Left ventricle myocardium inferior (tissue), 1 donor: ENCODE measurements around the gene CD48. TPM values are rescaled to one million over a fixed set of nuclear protein-coding genes. Genes with fewer than 3 reads are reported as not detected.

Experiments used
- DNase-seq: peaks from one replicate; pipeline ENCODE4 v3.0.0-alpha.2; 2020
- H3K27ac ChIP-seq: fragments of 200-600 bp; replicated peaks from 2 replicates; pipeline ENCODE4 v1.8.0; 2021
- H3K27me3 ChIP-seq: fragments of 200-600 bp; 2 replicates; pipeline ENCODE4 v1.8.0; 2021; ENCODE audit warnings: low read depth
- H3K36me3 ChIP-seq: fragments of 200-600 bp; 2 replicates; pipeline ENCODE4 v1.8.0; 2021
- H3K4me1 ChIP-seq: fragments of 200-600 bp; 2 replicates; pipeline ENCODE4 v1.8.0; 2021
- H3K4me3 ChIP-seq: fragments of 200-600 bp; 2 replicates; pipeline ENCODE4 v1.8.0; 2021; ENCODE audit warnings: mild to moderate bottlenecking, moderate library complexity
- H3K9me3 ChIP-seq: fragments of 200-600 bp; replicated peaks from 2 replicates; pipeline ENCODE4 v1.8.0; 2021
- CTCF ChIP-seq: fragments of 200-600 bp; IDR thresholded peaks from 2 replicates; pipeline ENCODE4 v1.8.0; 2021; ENCODE audit warnings: antibody characterized with exemption, mild to moderate bottlenecking, borderline replicate concordance
- intact Hi-C: fragments of 100-400 bp; cut with micrococcal nuclease; formaldehyde crosslinking; loops from one replicate; pipeline ENCODE4 v1.11.0; 2022
- total RNA-seq: library from RNA; stranded (reverse); fragmentation: NEBNext Ultra II Directional; extraction: Animal tissue kit (Norgen Biotek cat#: 25700); gene quantifications from one replicate; pipeline ENCODE4 v1.2.1, GENCODE V29; 2021
- donor health status: DM: no; HTN: yes; CAD: no; lungs with severe emphysema.

The CD48 gene
- total RNA-seq, 1 donor from 2014 or later = 1.3 TPM

GRCh38 chr1:160671603-160672517 lies 39.8 kb downstream of the CD48 start:
- peaks cover 20% of the 10 kb centered on the region for H3K27me3 ChIP-seq
- H3K4me1 ChIP-seq = no peaks in the 10 kb centered on the region
- intact Hi-C loops = no loop called here
- DNase-seq = no peak
- H3K4me3 ChIP-seq = no peak overlapping the region
- H3K9me3 ChIP-seq = peaks cover 14% of the 10 kb centered on the region
- no peaks in the 10 kb centered on the region for H3K36me3 ChIP-seq
- TF ChIP-seq CTCF = no peak
- H3K27ac ChIP-seq = no peak overlapping the region

- Histone ChIP-seq H3K4me3 (no peak overlapping the region), H3K9me3 (peaks cover 14% of the 10 kb centered on the region), H3K4me1 (peaks cover 11% of the 10 kb centered on the region), H3K27me3 (peaks cover 20% of the 10 kb centered on the region), H3K27ac (no peak overlapping the region), H3K36me3 (no peaks in the 10 kb centered on the region)
- no peak for DNase-seq
- TF ChIP-seq CTCF = no peak
- intact Hi-C loops = no loop called here
These were observed 40.9 kb downstream of the CD48 start for GRCh38 chr1:160670701-160671100.

GRCh38 chr1:160669802-160670201 lies 41.8 kb downstream of the CD48 start:
- no peak for DNase-seq
- TF ChIP-seq CTCF = no peak
- intact Hi-C loops = no loop called here

GRCh38 chr1:160669276-160669675 lies 42.3 kb downstream of the CD48 start:
- Histone ChIP-seq H3K27me3 (peaks cover 15% of the 10 kb centered on the region), H3K27ac (no peak overlapping the region), H3K36me3 (no peaks in the 10 kb centered on the region), H3K4me3 (no peak overlapping the region), H3K9me3 (peaks cover 14% of the 10 kb centered on the region), H3K4me1 (peaks cover 19% of the 10 kb centered on the region)
- DNase-seq = no peak
- no peak for TF ChIP-seq CTCF
- intact Hi-C loops = no loop called here

More at GRCh38 chr1:160669802-160670201, 41.8 kb downstream of the CD48 start:
- peaks cover 16% of the 10 kb centered on the region for H3K4me1 ChIP-seq
- H3K9me3 ChIP-seq = peaks cover 14% of the 10 kb centered on the region
- H3K27me3 ChIP-seq = peaks cover 15% of the 10 kb centered on the region
- H3K4me3 ChIP-seq = no peak overlapping the region
- H3K27ac ChIP-seq = no peak overlapping the region
- no peaks in the 10 kb centered on the region for H3K36me3 ChIP-seq

- H3K36me3 ChIP-seq = no peaks in the 10 kb centered on the region
- peaks cover 15% of the 10 kb centered on the region for H3K27me3 ChIP-seq
- no peak for DNase-seq
- H3K4me3 ChIP-seq = no peak overlapping the region
- H3K9me3 ChIP-seq = peaks cover 14% of the 10 kb centered on the region
- no peak for TF ChIP-seq CTCF
- intact Hi-C loops = no loop called here
- H3K4me1 ChIP-seq = peaks cover 19% of the 10 kb centered on the region
- no peak overlapping the region for H3K27ac ChIP-seq
These were observed 43.7 kb downstream of the CD48 start for GRCh38 chr1:160667896-160668295.
